Tibial nerve (tissue), 3 donors: ENCODE measurements around the gene HERC6.

ENCODE experiments used
- POLR2A ChIP-seq, 2 donors: fragments of 450-650 bp; IDR thresholded peaks; one replicate each; pipeline ENCODE4 v1.6.1; 2017; ENCODE audit warnings: antibody characterized with exemption in 2 of 2, mild to moderate bottlenecking in 2 of 2, moderate library complexity in 2 of 2
- TF ChIP-seq, protein P1 (sequence below), 5 experiments: fragments of 200-600 bp in 3 of 5; fragments of 450-650 bp in 2 of 5; sonication (generic) in 3 of 5; IDR thresholded peaks; one replicate each; pipeline ENCODE4 v1.5.1; 2016 to 2019; ENCODE audit warnings: antibody characterized with exemption in 5 of 5, mild to moderate bottlenecking in 3 of 5, moderate library complexity in 2 of 5

DNA sequence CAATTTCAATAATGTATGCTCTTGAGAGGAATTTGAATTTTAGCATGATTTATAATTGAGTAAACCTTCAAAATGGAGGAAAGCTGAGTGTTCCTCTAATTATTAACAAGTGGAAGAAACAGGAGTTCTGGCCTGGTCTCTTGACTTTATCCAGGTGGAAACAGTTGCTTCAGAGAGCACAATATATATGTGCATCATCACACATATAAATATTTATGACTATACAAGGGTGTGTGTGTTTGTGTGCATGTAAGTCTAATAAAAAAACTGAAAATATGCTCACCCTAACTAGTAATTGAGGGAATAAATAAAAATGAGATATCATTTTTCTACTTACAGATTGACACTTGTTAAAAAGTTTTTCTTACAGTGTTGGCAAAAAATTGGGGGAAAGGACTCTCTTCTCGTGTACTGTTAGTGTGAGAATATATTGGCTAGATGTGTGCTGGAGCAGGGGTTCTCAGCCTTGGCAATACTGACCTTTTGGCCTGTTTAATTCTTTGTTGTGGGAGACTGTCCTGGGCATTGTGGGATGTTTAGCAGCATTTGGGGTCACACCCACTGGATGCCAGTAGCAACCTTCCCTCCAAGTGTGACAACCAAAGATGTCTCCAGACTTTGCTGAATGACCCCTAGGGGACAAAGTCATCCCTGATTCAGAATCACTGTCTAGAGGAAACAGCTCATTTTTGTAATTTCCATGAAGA, 57.5 kb downstream of the HERC6 start:
- TF ChIP-seq POLR2A (IDR thresholded peaks at IDR 0.05), result no peak
- TF ChIP-seq, protein P1, sequence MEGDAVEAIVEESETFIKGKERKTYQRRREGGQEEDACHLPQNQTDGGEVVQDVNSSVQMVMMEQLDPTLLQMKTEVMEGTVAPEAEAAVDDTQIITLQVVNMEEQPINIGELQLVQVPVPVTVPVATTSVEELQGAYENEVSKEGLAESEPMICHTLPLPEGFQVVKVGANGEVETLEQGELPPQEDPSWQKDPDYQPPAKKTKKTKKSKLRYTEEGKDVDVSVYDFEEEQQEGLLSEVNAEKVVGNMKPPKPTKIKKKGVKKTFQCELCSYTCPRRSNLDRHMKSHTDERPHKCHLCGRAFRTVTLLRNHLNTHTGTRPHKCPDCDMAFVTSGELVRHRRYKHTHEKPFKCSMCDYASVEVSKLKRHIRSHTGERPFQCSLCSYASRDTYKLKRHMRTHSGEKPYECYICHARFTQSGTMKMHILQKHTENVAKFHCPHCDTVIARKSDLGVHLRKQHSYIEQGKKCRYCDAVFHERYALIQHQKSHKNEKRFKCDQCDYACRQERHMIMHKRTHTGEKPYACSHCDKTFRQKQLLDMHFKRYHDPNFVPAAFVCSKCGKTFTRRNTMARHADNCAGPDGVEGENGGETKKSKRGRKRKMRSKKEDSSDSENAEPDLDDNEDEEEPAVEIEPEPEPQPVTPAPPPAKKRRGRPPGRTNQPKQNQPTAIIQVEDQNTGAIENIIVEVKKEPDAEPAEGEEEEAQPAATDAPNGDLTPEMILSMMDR (IDR thresholded peaks at IDR 0.05), result no peak
